Karpas-422 (cell line): ENCODE results near the gene MACIR. TPM values are rescaled to one million over a fixed set of nuclear protein-coding genes. Genes with fewer than 3 reads are reported as not detected.

Experiments
- DNase-seq: peaks from one replicate; pipeline ENCODE4 v3.0.0-alpha.2; 2015
- H2AFZ ChIP-seq: fragments of 200-600 bp; sonication (generic); 2 replicates; pipeline ENCODE4 v1.6.1; 2014; ENCODE audit warnings: antibody characterized with exemption, low read length, mixed read lengths
- H3K27ac ChIP-seq: fragments of 200-600 bp; sonication (generic); 2 replicates; pipeline ENCODE4 v1.5.1; 2014; ENCODE audit warnings: mild to moderate bottlenecking, low read length, moderate library complexity
- H3K27me3 ChIP-seq: fragments of 200-600 bp; sonication (generic); 2 replicates; pipeline ENCODE4 v1.6.1; 2014; ENCODE audit warnings: low read length, mixed read lengths
- H3K36me3 ChIP-seq: fragments of 200-600 bp; sonication (generic); 2 replicates; pipeline ENCODE4 v1.6.1; 2014; ENCODE audit warnings: low read length, mixed read lengths; ENCODE audit not compliant: insufficient read depth
- H3K4me1 ChIP-seq: fragments of 200-600 bp; sonication (generic); 2 replicates; pipeline ENCODE4 v1.6.1; 2014; ENCODE audit warnings: mild to moderate bottlenecking, low read length, mixed read lengths
- H3K4me2 ChIP-seq: fragments of 200-600 bp; sonication (generic); 2 replicates; pipeline ENCODE4 v1.6.1; 2014; ENCODE audit warnings: low read length, low read depth, mild to moderate bottlenecking; ENCODE audit not compliant: poor library complexity, severe bottlenecking
- H3K4me3 ChIP-seq: fragments of 200-600 bp; sonication (generic); 2 replicates; pipeline ENCODE4 v1.5.1; 2014; ENCODE audit warnings: mild to moderate bottlenecking, antibody characterized with exemption, low read length, mixed read lengths
- H3K79me2 ChIP-seq: fragments of 200-600 bp; sonication (generic); 2 replicates; pipeline ENCODE4 v1.6.1; 2014; ENCODE audit warnings: mild to moderate bottlenecking, low read length, mixed read lengths
- H3K9ac ChIP-seq: fragments of 200-600 bp; sonication (generic); 2 replicates; pipeline ENCODE4 v1.6.0; 2014; ENCODE audit warnings: low read length
- H3K9me2 ChIP-seq: fragments of 200-600 bp; sonication (generic), shearing (Covaris generic); replicated peaks from 2 replicates; pipeline ENCODE4 v1.6.0; 2014; ENCODE audit warnings: mild to moderate bottlenecking, low read length, moderate library complexity; ENCODE audit not compliant: insufficient read depth
- H3K9me3 ChIP-seq: fragments of 300-700, 200-600 bp; sonication (generic); 2 replicates; pipeline ENCODE4 v1.6.1; 2014; ENCODE audit warnings: low read length, mixed read lengths
- H4K20me1 ChIP-seq: fragments of 200-600 bp; sonication (generic); 2 replicates; pipeline ENCODE4 v1.6.1; 2014; ENCODE audit warnings: mild to moderate bottlenecking, antibody characterized with exemption, low read length, low read depth; ENCODE audit not compliant: insufficient read depth
- total RNA-seq: library from RNA; depleted of rRNA; stranded (reverse); fragments of >200 nt; shearing (Covaris generic); gene quantifications from 2 replicates; pipeline ENCODE4 v1.2.3, GENCODE V29; 2014; ENCODE audit warnings: low replicate concordance

MACIR gene
- total RNA-seq, 1 experiment from 2014 or later = 2.8 TPM

DNA sequence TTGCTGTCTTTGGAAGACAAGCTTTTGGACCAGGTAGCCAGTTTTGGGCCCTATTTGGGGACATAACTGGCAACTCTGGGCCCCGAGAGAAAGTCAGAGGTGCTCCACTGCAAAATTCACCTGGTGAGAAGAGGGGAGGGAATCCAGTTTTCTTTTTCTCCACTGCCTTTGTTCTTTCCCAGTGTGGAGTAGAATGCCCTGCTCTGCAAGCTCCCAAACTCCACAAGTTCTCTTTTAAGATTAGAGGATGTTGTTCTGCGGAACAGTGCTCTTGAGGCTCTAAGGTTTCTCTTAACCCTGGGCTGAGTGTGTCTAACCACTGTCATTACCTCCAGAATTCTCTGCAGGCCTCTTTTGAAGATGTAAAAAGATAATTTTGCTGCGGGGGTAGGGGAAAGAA, 25.3 kb downstream of the MACIR start:
- H3K9me2 ChIP-seq = no peaks in the 10 kb centered on the region
- DNase-seq = no peak
- H3K4me2 ChIP-seq = no peak overlapping the region
- no peak overlapping the region for H3K27ac ChIP-seq
- no peak overlapping the region for H3K4me3 ChIP-seq
- H3K9ac ChIP-seq = no peak overlapping the region
- no peaks in the 10 kb centered on the region for H3K9me3 ChIP-seq
- H3K4me1 ChIP-seq = no peaks in the 10 kb centered on the region
- no peaks in the 10 kb centered on the region for H3K27me3 ChIP-seq
- H3K36me3 ChIP-seq = no peaks in the 10 kb centered on the region
- no peaks in the 10 kb centered on the region for H4K20me1 ChIP-seq
- H2AFZ ChIP-seq = no peak overlapping the region
- H3K79me2 ChIP-seq = no peaks in the 10 kb centered on the region

DNA sequence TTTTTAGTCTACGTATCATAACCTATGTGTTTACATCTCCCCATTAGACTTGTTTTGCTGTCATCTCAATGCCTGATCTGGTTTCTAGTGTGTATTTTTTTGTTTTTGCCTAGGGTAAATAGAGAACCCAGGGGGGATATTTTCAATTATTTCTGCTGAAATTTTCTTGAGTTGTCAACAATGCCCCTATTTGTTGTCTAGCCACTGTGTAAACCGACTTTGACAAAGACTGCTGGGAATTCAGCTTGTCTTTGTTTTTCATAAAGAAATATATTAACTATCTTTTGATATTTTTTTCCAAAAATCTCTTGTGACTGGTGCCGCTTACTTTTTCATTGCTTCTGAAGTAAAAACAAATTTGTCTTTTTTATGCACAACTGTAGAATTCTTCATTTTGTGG, 28.1 kb downstream of the MACIR start:
- Histone ChIP-seq H4K20me1 (no peaks in the 10 kb centered on the region), H3K27ac (no peak overlapping the region), H3K36me3 (no peaks in the 10 kb centered on the region), H3K4me2 (no peak overlapping the region), H3K4me3 (no peak overlapping the region), H3K9me2 (no peaks in the 10 kb centered on the region), H3K79me2 (no peaks in the 10 kb centered on the region), H2AFZ (no peak overlapping the region), H3K9ac (no peak overlapping the region), H3K27me3 (no peaks in the 10 kb centered on the region), H3K4me1 (no peaks in the 10 kb centered on the region), H3K9me3 (no peaks in the 10 kb centered on the region)
- DNase-seq = no peak

DNA sequence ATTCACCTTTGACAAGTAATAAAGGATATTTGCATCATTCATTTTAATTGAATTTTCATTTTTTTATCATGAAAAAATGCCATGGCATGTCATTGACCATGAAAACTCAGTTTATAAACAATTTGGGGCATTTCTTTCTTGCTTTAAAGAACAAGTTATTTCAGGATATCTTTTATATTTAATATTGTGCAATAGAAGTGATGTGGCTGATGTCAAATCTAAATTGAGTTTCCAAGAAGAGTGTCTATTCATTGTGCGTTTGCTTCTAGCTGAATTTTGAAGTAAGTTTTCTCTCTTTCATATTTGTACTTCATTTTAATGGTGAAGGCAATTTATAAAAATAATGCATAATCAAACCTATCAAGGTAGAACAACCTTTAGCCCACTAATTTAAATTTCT, 30.5 kb downstream of the MACIR start:
- Histone ChIP-seq H3K4me1 (no peaks in the 10 kb centered on the region), H3K79me2 (no peaks in the 10 kb centered on the region), H4K20me1 (no peaks in the 10 kb centered on the region), H3K9me3 (no peaks in the 10 kb centered on the region), H3K4me2 (no peak overlapping the region), H2AFZ (no peak overlapping the region), H3K36me3 (no peaks in the 10 kb centered on the region), H3K4me3 (no peak overlapping the region), H3K9ac (no peak overlapping the region), H3K27ac (no peak overlapping the region), H3K27me3 (no peaks in the 10 kb centered on the region), H3K9me2 (no peaks in the 10 kb centered on the region)
- no peak for DNase-seq

DNA sequence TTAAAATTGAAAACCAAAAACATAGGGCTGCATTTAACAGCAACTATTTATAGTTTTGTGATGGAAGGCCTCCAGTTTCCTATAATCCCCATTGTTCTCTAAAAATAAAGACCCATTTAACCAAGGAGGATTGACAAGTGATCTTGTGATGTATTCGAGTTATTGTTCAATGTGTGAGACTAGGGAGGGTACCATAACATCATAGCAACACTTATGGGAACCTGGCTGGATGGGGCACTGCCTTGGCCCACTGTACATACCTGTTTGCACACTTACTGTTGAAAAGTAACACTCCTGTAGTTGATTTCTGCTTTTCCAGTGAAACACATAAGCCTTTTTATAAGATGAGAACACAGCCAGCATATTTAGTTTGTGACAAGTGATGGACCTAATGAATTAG, 32.3 kb downstream of the MACIR start:
- Histone ChIP-seq H3K4me2 (no peak overlapping the region), H3K4me3 (no peak overlapping the region), H2AFZ (no peak overlapping the region), H3K9me2 (no peaks in the 10 kb centered on the region), H3K36me3 (no peaks in the 10 kb centered on the region), H3K9ac (no peak overlapping the region), H3K27me3 (no peaks in the 10 kb centered on the region), H3K9me3 (no peaks in the 10 kb centered on the region), H3K4me1 (no peaks in the 10 kb centered on the region), H3K79me2 (no peaks in the 10 kb centered on the region), H3K27ac (no peak overlapping the region), H4K20me1 (no peaks in the 10 kb centered on the region)
- DNase-seq = no peak

DNA sequence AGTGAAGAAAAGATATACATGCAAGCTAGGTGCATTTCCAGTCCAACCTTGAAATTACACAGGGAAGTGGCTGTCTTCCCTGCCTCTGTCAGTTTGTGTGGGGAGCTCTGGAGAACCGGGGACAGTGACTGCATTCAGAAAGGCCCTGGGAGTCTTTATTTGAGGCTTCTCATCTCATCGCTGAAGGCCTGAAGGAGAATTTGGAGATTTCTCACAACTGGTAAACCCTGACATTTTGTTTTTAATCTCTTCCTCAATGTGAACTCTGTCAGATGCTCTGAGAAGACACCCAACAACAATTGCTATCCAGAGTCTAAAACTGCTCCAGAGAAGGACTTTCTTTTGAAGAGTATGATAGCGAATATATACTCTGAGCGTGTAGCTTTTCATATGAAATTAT, 33.0 kb downstream of the MACIR start:
- no peaks in the 10 kb centered on the region for H3K4me1 ChIP-seq
- no peak overlapping the region for H3K27ac ChIP-seq
- no peak overlapping the region for H3K4me3 ChIP-seq

DNA sequence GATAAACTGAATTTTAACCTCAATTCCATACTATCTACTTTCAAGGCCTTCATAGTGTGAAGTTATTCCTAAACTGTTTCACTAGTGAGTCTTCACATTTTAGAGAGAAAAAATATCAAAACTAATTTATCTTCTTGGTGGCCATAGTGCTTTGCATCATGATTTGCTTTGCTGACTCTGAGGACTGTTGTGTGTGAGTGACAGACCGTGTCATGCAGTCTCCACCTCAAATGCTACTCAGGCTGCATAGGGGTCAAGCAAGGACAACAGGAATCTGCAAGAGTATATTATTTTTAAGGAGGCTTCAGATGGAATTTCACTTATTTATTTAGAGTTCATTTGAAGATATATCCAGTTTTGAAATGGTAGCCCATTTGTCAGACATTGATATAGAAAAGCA, 34.5 kb downstream of the MACIR start:
- no peaks in the 10 kb centered on the region for H3K79me2 ChIP-seq
- H3K27ac ChIP-seq = no peak overlapping the region
- H3K36me3 ChIP-seq = no peaks in the 10 kb centered on the region
- H3K9ac ChIP-seq = no peak overlapping the region
- no peaks in the 10 kb centered on the region for H3K27me3 ChIP-seq
- H3K4me1 ChIP-seq = no peaks in the 10 kb centered on the region
- H4K20me1 ChIP-seq = no peaks in the 10 kb centered on the region
- no peak overlapping the region for H2AFZ ChIP-seq
- H3K9me2 ChIP-seq = no peaks in the 10 kb centered on the region
- H3K4me2 ChIP-seq = no peak overlapping the region
- no peaks in the 10 kb centered on the region for H3K9me3 ChIP-seq
- no peak overlapping the region for H3K4me3 ChIP-seq
- DNase-seq = no peak

More for the DNA sequence above, 33.0 kb downstream of the MACIR start:
- Histone ChIP-seq H3K4me2 (no peak overlapping the region), H3K9ac (no peak overlapping the region), H3K9me3 (no peaks in the 10 kb centered on the region), H3K9me2 (no peaks in the 10 kb centered on the region), H3K79me2 (no peaks in the 10 kb centered on the region), H4K20me1 (no peaks in the 10 kb centered on the region), H3K27me3 (no peaks in the 10 kb centered on the region), H2AFZ (no peak overlapping the region), H3K36me3 (no peaks in the 10 kb centered on the region)
- DNase-seq = no peak

DNA sequence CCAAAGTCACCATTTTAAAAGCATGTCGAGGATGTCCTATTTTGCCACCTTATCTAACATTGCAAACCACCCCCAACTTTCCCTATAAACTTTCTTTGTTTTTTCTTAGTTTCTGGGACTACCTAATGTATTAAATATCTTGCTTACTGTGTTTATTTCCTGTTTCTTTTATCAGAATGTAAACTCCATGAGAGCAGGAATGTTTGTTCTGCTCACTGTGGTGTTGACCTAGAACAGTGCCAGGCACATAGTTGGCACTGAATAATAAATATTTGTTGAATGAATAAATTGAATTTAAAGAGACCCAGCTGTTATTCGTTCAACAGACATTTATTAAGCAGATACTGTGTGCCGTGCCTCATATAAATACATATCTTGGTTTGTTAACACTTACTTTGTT, 35.2 kb downstream of the MACIR start:
- no peaks in the 10 kb centered on the region for H3K27me3 ChIP-seq
- H4K20me1 ChIP-seq = no peaks in the 10 kb centered on the region
- H3K79me2 ChIP-seq = no peaks in the 10 kb centered on the region
- no peak overlapping the region for H2AFZ ChIP-seq
- H3K9ac ChIP-seq = no peak overlapping the region
- no peaks in the 10 kb centered on the region for H3K4me1 ChIP-seq
- no peaks in the 10 kb centered on the region for H3K9me3 ChIP-seq
- no peaks in the 10 kb centered on the region for H3K9me2 ChIP-seq
- no peak overlapping the region for H3K4me3 ChIP-seq
- no peak for DNase-seq
- no peak overlapping the region for H3K4me2 ChIP-seq
- H3K36me3 ChIP-seq = no peaks in the 10 kb centered on the region
- H3K27ac ChIP-seq = no peak overlapping the region

DNA sequence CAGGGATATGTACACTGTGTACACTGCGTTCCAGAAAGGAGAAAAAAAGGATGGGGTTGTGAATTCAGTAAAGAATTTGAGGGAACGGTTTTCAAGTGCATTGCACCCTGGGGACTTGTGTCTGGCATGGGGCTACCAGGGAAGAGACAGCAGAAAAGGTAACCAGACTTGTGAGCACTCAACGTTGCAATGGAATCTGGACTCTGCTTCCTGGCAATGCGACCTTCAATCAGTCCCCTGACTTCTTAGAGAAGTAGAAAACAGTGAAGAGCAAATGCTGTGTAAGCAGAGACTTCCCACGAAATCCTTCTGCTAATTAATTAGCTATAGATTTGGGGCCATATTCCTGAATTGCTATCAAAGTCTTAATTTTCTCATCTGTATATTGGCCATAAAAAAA, 36.3 kb downstream of the MACIR start:
- DNase-seq = no peak
- Histone ChIP-seq H3K4me1 (no peaks in the 10 kb centered on the region), H3K79me2 (no peaks in the 10 kb centered on the region), H4K20me1 (no peaks in the 10 kb centered on the region), H2AFZ (no peak overlapping the region), H3K27me3 (no peaks in the 10 kb centered on the region), H3K9ac (no peak overlapping the region), H3K4me3 (no peak overlapping the region), H3K4me2 (no peak overlapping the region), H3K9me2 (no peaks in the 10 kb centered on the region), H3K9me3 (no peaks in the 10 kb centered on the region), H3K36me3 (no peaks in the 10 kb centered on the region), H3K27ac (no peak overlapping the region)

DNA sequence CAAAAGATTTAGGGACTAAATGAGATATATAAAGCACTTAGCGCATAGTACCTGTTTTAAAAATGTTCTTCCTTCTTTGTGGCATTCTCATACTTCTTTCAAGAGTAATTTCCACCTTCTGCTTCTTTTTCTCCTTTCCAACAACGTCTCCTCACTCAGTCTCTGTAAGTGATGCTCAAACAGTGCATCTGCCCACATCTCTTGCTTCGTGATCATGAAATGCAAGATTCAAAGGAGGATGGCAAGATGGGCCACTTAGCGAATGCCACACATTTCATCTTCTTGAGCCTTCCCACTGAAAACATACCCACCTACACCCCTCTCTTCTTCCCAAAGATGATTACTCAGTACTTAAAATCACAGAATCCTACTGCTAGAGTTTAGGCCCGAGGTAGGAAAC, 36.9 kb downstream of the MACIR start:
- H4K20me1 ChIP-seq = no peaks in the 10 kb centered on the region
- no peaks in the 10 kb centered on the region for H3K27me3 ChIP-seq
- no peaks in the 10 kb centered on the region for H3K9me3 ChIP-seq
- no peak overlapping the region for H3K9ac ChIP-seq
- H3K4me1 ChIP-seq = no peaks in the 10 kb centered on the region
- no peak for DNase-seq
- no peak overlapping the region for H2AFZ ChIP-seq
- no peak overlapping the region for H3K4me3 ChIP-seq
- no peak overlapping the region for H3K4me2 ChIP-seq
- H3K79me2 ChIP-seq = no peaks in the 10 kb centered on the region
- no peaks in the 10 kb centered on the region for H3K36me3 ChIP-seq
- no peaks in the 10 kb centered on the region for H3K9me2 ChIP-seq
- H3K27ac ChIP-seq = no peak overlapping the region
